Nephron (organoid): ENCODE data around the gene ARMH3.

Experiments used
- H3K27ac Mint-ChIP-seq, 3 experiments: 2 replicates each; pipeline ENCODE4 v1.8.0; 2020; ENCODE audit warnings: mixed read lengths in 3 of 3, mild to moderate bottlenecking in 2 of 3, moderate library complexity in 1 of 3
- H3K27me3 Mint-ChIP-seq: 2 replicates; pipeline ENCODE4 v1.8.0; 2021; ENCODE audit warnings: low read depth, mild to moderate bottlenecking, moderate library complexity, mixed read lengths
- H3K36me3 Mint-ChIP-seq: 2 replicates; pipeline ENCODE4 v1.8.0; 2020; ENCODE audit warnings: low read depth, mixed read lengths
- H3K4me1 Mint-ChIP-seq: 2 replicates; pipeline ENCODE4 v1.8.0; 2020; ENCODE audit warnings: mixed read lengths
- H3K4me3 Mint-ChIP-seq, 3 experiments: 2 replicates each; pipeline ENCODE4 v1.8.0; 2020; ENCODE audit warnings: mild to moderate bottlenecking in 3 of 3, mixed read lengths in 3 of 3, moderate library complexity in 2 of 3
- H3K9me3 Mint-ChIP-seq: 2 replicates; pipeline ENCODE4 v1.8.0; 2020; ENCODE audit warnings: mixed read lengths
- TF ChIP-seq, protein P1 (sequence below), 3 experiments: fragments of 200-600 bp; sonication (generic); IDR thresholded peaks; one replicate each; pipeline ENCODE4 v1.5.0; 2021; ENCODE audit warnings: antibody characterized with exemption in 3 of 3; ENCODE audit not compliant: unreplicated experiment in 3 of 3

ARMH3 gene

DNA sequence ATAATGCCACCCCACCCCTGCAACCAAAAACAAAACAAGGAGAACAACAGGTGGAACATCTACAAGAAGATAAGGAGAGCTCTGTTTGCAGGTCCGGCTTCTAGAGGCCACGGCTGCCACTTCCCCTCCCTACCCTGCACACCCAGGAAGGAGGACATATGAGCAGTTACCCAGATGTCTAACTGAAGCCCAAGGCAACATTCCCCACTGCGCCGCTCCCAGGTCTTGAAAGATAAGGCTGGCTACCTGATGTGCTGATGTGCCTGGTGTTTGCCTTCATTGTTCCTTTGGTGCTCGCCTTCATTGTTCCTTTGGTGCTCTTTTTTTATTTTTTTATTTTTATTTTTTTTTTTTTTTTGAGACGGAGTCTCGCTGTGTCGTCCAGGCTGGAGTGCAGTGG lies 30.2 kb upstream of the ARMH3 start:
- Mint-ChIP-seq H3K27me3 (no peaks in the 10 kb centered on the region), H3K4me1 (no peaks in the 10 kb centered on the region), H3K27ac (no peak overlapping the region), H3K36me3 (peaks cover 6% of the 10 kb centered on the region), H3K4me3 (no peak overlapping the region), H3K9me3 (no peaks in the 10 kb centered on the region)
- TF ChIP-seq, protein P1, sequence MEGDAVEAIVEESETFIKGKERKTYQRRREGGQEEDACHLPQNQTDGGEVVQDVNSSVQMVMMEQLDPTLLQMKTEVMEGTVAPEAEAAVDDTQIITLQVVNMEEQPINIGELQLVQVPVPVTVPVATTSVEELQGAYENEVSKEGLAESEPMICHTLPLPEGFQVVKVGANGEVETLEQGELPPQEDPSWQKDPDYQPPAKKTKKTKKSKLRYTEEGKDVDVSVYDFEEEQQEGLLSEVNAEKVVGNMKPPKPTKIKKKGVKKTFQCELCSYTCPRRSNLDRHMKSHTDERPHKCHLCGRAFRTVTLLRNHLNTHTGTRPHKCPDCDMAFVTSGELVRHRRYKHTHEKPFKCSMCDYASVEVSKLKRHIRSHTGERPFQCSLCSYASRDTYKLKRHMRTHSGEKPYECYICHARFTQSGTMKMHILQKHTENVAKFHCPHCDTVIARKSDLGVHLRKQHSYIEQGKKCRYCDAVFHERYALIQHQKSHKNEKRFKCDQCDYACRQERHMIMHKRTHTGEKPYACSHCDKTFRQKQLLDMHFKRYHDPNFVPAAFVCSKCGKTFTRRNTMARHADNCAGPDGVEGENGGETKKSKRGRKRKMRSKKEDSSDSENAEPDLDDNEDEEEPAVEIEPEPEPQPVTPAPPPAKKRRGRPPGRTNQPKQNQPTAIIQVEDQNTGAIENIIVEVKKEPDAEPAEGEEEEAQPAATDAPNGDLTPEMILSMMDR (IDR thresholded peaks at IDR 0.05; ENCODE audit: unreplicated experiment in 3 of 3): no peak

DNA sequence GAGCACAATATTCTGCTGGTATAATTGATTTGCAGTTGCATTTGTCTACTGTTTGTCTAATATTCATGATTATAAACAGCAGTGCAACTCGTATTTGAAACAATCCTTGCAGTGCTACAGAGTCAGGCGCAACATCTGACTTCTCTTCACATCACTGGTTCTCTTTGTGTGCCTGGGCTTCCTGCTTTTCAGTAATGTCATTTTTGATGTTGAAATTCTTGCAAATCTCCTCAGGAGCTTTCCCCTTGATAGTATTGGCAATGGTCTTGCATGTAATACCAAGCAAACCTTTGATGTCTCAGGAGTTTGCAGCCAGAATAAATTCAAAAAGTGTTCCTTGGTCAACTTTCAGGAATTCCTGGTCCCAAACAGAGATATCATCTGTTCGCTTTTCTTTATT lies 29.4 kb upstream of the ARMH3 start:
- TF ChIP-seq, protein P1 (IDR thresholded peaks at IDR 0.05; ENCODE audit: unreplicated experiment in 3 of 3): no peak
- H3K36me3 Mint-ChIP-seq: peaks cover under 1% of the 10 kb centered on the region
- no peaks in the 10 kb centered on the region for H3K4me1 Mint-ChIP-seq
- H3K27me3 Mint-ChIP-seq: no peaks in the 10 kb centered on the region
- no peak overlapping the region for H3K4me3 Mint-ChIP-seq
- H3K9me3 Mint-ChIP-seq: no peaks in the 10 kb centered on the region
- H3K27ac Mint-ChIP-seq: no peak overlapping the region

DNA sequence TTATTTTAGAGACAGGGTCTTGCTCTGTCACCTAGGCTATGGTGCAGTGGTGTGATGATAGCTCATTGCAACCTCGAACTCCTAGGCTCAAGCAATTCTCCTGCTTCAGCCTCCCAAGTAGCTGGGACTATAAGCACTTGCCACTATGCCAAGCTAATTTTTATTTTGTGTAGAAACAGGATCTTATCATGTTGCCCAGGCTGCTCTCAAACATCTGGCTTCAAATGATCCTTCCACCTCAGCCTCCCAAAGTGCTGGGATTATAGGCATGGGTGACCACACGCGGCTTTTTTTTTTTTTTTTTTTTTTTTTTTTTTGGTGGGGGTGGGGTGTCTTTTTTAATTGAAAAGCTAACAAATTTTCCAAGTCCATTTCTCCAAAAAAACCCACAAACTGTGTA lies 27.6 kb upstream of the ARMH3 start:
- Mint-ChIP-seq H3K4me1 (no peaks in the 10 kb centered on the region), H3K9me3 (no peaks in the 10 kb centered on the region), H3K27me3 (no peaks in the 10 kb centered on the region)

DNA sequence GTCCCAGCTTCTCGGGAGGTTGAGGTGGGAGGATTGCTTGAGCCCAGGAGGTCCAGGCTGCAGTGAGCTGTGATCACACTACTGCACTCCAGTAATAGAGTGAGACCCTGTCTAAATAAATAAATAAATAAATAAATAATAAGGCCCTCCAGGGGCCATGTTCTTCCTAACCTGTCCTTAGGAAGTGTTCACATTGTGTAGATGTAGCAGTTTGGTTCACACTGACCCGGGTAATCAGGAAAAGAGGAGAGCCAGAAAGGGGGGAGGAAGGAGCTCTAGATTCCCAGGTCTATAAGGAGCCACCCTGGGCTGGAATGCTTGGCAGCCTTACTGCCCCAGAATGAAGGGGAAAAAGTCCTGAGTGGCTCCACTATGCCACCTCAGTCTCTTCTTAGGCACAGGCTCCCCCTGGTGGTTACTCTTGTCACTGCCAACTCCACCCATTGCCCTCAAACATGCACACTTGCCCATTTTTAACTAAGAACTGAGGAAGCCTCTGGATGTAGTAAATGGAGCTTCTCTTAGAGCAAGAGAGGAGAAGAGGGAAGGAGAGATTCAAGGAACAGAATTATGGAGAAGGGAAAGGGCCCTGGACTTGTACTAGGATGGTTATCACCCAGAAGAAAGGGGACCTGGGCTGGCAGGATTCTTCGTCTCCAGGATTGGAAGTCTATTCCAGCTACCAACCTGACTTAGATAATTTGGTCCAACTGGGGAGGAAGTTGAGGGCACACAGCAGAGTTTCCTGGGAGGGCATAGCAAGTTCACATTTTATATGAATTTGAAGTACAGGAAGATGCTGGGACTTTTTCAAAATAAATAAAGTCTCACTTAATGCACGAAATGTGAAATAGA lies 16.9 kb upstream of the ARMH3 start:
- Mint-ChIP-seq H3K9me3 (no peaks in the 10 kb centered on the region), H3K36me3 (no peaks in the 10 kb centered on the region), H3K27me3 (no peaks in the 10 kb centered on the region), H3K27ac (no peak overlapping the region), H3K4me1 (no peaks in the 10 kb centered on the region), H3K4me3 (no peak overlapping the region)
- TF ChIP-seq, protein P1 (IDR thresholded peaks at IDR 0.05; ENCODE audit: unreplicated experiment in 3 of 3): peak; percentile 85 to 88 (median 88)

More for the DNA sequence above, 27.6 kb upstream of the ARMH3 start:
- Mint-ChIP-seq H3K4me3 (no peak overlapping the region), H3K27ac (no peak overlapping the region), H3K36me3 (no peaks in the 10 kb centered on the region)
- TF ChIP-seq, protein P1 (IDR thresholded peaks at IDR 0.05; ENCODE audit: unreplicated experiment in 3 of 3): no peak

DNA sequence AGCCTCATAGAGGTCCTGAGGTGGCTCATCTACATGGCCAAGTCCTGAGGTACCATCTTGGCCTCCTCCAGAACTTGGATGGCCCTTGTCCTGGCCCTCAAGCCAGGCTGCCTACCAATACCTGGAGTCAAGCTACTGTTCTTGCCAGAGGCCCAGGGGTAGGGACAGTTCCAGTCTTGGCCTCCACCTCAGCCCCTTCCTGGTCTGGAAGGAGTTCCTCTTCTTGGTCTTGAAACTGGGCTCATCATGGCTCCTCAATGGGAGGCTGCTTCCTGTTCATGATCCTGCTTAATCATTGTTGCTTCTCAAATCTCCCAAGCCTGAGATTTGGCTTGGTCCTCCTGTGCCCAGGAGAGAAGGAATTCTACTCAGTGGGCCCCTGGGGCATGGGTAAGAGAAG lies 13.1 kb upstream of the ARMH3 start:
- Mint-ChIP-seq H3K4me3 (peak overlapping the region; percentile 34 to 37 (median 36)), H3K9me3 (no peaks in the 10 kb centered on the region), H3K27ac (no peak overlapping the region)

More for the DNA sequence above, 13.1 kb upstream of the ARMH3 start:
- TF ChIP-seq, protein P1 (IDR thresholded peaks at IDR 0.05; ENCODE audit: unreplicated experiment in 3 of 3): no peak
- H3K4me1 Mint-ChIP-seq: peaks cover 5% of the 10 kb centered on the region
- peaks cover 3% of the 10 kb centered on the region for H3K27me3 Mint-ChIP-seq
- H3K36me3 Mint-ChIP-seq: no peaks in the 10 kb centered on the region
